Measurements from ENCODE around the gene LAYN.

The LAYN gene, protein sequence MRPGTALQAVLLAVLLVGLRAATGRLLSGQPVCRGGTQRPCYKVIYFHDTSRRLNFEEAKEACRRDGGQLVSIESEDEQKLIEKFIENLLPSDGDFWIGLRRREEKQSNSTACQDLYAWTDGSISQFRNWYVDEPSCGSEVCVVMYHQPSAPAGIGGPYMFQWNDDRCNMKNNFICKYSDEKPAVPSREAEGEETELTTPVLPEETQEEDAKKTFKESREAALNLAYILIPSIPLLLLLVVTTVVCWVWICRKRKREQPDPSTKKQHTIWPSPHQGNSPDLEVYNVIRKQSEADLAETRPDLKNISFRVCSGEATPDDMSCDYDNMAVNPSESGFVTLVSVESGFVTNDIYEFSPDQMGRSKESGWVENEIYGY

GRCh38 chr11:111540114-111540936 is at the start of gene LAYN:
TSS of gene LAYN (plus strand) at chr11:111540720. CDS start at chr11:111540844, 124 bp downstream.
- peak; percentile 29 for DNase-seq

DNA sequence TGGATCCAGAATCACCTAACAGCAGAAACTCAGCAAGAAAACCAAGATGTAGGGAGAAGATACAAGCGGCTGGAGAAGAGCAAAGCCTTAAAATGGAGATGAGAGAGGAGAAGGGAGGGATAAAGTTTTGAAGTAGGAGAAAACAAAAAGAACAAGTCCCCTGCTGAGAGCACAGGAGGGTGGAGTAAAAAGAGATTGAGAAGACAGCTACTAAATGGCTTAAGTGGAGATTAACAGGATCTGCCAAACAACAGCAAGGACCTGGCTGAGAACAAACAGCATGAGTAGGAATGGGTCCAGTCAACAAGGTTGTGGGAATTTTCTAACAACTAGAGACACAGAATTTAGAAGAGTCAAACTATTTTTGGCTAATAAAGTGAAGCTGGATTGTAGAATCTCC is 46.5 kb upstream of the LAYN start:
- no peak for DNase-seq

- no peak for DNase-seq
Observed at GRCh38 chr11:111499483-111499882, 41.0 kb upstream of the LAYN start.

GRCh38 chr11:111500481-111500880 is 40.0 kb upstream of the LAYN start:
- no peak for DNase-seq

- DNase-seq, result no peak
Observed at GRCh38 chr11:111502611-111503010, 37.9 kb upstream of the LAYN start.

DNA sequence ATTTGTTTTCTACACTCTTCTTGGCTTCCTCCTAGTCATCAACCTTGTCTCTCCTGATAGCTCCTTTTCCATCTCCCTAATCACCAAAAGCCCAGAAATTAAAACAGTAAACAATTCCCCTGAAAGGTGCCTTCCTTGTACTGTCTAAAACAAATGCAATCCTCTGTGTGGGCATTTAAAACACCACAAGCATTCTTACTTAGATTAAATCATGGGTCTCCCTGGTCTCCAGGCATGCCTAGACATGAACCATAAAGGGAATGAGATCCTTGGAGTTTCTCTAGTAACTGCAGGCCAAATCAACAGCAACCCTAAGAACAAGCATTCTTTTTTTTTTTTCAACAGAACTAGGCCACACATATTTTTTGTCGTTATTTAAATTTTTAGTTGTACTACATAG is 30.2 kb upstream of the LAYN start:
- DNase-seq, result peak; percentile 79

- no peak for DNase-seq
Observed at GRCh38 chr11:111512296-111513239, 28.0 kb upstream of the LAYN start, which contains the start of gene BTG4. TSS of gene BTG4 (minus strand) at chr11:111512386. CDS start at chr11:111498776, 13,610 bp downstream.

GRCh38 chr11:111513240-111513605 is 27.3 kb upstream of the LAYN start:
- no peak for DNase-seq

DNA sequence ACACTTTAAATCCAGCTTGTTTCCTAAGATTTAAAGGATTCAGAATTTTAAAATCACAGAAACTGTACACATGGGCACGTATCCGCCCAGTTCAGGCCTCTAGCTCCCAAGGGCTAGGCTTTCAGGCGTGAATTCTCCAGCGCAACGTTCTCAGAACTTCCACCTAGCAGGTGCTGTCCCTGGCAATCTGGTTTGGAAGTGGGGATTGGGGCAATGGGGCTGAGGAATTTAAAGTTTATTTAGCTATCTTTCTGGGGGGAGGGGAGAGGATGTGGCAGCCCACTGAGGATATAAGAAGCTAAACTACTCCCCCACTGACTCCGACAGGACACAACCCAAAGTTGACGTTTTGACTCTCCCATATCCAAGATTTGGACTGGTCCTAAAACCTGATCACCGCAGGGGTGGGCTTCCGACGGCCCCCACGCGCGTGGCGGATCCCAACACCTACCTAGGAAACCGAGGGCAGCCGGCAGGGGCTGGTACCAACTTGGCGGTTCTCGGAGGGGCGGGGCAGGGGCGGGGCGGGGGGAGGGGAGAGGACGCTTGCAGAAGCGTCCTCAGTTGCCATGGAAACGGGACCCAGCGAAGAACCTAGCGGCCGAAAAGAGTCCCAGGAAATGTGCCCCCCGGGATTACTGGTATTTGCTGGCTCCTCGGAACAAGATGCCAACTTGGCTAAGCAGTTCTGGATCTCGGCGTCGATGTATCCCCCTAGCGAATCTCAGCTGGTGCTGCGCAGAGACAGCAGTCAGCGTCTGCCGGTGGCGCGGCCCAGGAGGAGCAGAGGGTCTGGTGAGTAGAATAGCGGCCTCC is 26.1 kb upstream of the LAYN start, which contains the start of gene HOATZ:
Gene HOATZ, plus strand, starts transcription at position 563 of the 816 bp plus-strand sequence. Its CDS starts 7 bp downstream, at position 570.
- DNase-seq, result no peak

- no peak for DNase-seq
Observed at GRCh38 chr11:111515591-111515990, 24.9 kb upstream of the LAYN start.

- DNase-seq, result no peak
Observed at GRCh38 chr11:111518668-111519067, 21.9 kb upstream of the LAYN start.

GRCh38 chr11:111520560-111520959 is 20.0 kb upstream of the LAYN start:
- DNase-seq, result no peak

- DNase-seq, result no peak
Observed at GRCh38 chr11:111521135-111521534, 19.4 kb upstream of the LAYN start.

GRCh38 chr11:111522426-111522825 is 18.1 kb upstream of the LAYN start:
- no peak for DNase-seq

- no peak for DNase-seq
Observed at GRCh38 chr11:111523343-111523742, 17.2 kb upstream of the LAYN start.

- DNase-seq, result no peak
Observed at GRCh38 chr11:111524056-111524455, 16.5 kb upstream of the LAYN start.

GRCh38 chr11:111525456-111525855 is 15.1 kb upstream of the LAYN start:
- DNase-seq, result no peak

DNA sequence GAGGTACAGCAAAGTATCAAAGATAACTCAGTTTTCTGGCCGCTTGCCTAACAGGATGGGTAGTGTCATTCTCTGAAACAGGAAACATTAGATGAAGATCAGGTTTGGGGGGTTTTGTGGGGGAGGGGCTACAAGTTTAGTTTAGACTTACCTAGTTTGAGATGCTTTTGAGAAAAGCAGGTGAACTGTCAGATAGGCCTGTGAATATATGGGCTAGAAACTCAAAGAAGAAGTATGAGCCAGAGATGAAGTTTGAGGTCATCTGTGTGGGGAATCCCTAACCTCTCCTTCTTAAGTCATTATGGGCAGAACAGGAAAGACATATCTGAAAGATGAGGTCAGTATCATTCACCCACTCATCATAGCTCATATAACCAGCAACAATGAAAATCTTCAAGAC is 14.0 kb upstream of the LAYN start:
- DNase-seq, result no peak

GRCh38 chr11:111527279-111527678 is 13.2 kb upstream of the LAYN start:
- DNase-seq, result no peak

DNA sequence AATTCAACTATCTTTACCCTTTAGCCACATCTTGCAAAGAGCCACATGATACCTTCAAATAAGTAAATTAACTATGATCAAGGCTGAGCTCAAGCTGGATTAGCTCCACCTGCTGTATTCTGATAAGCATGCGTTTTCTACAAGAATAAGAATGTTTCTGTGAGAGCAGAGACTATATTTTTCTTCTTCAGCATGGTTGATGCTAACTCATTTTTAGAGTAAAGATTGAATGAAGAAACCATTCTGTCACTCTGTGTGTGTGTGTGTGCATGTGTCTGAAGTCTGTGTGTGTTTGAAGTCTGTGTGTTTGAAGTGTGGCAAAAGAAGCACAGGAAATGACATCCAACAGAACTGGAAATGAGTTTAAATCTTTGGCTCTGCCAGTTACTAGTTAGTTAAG is 12.0 kb upstream of the LAYN start:
- DNase-seq, result no peak

DNA sequence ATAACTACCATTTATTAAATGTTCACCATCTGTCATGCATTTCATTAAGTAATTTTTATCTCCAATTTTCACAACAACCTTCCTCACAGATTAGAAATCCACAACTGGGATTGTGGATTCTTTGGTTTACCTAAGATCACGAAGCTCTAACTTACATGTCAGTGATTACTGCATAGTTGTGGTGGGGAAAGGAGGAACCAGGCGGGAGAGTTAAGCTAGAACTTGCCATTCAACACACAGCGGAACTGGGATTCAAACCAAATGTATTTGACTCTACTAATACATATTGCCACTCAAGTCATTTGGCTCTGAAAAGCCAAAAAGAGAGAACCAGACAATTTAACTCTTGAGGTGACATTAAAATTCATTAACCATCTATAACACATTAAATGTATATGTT is 10.4 kb upstream of the LAYN start:
- DNase-seq, result no peak

- DNase-seq, result no peak
Observed at GRCh38 chr11:111531136-111531535, 9.4 kb upstream of the LAYN start.

Measured in DMS79 (cell line).